Loucy (cell line): ENCODE measurements around the gene HCN2.

Source experiments
- H2AFZ ChIP-seq: fragments of 200-600 bp; sonication (generic); 2 replicates; pipeline ENCODE4 v1.6.0; 2016; ENCODE audit warnings: antibody characterized with exemption, mild to moderate bottlenecking, low read length, moderate library complexity
- H3F3A ChIP-seq: fragments of 200-600 bp; 2 replicates; pipeline ENCODE4 v1.6.0; 2016; ENCODE audit warnings: antibody characterized with exemption, low read depth, mild to moderate bottlenecking
- H3K27me3 ChIP-seq: fragments of 200-600 bp; sonication (generic); 2 replicates; pipeline ENCODE4 v1.6.1; 2014; ENCODE audit warnings: low read length, mild to moderate bottlenecking; ENCODE audit not compliant: insufficient read depth, poor library complexity, severe bottlenecking
- H3K36me3 ChIP-seq: fragments of 200-600 bp; sonication (generic); 2 replicates; pipeline ENCODE4 v1.6.1; 2016; ENCODE audit warnings: low read length; ENCODE audit not compliant: insufficient read depth
- H3K4me1 ChIP-seq: fragments of 200-600 bp; sonication (generic); 2 replicates; pipeline ENCODE4 v1.5.1; 2014; ENCODE audit warnings: low read length, mild to moderate bottlenecking; ENCODE audit not compliant: insufficient read depth, poor library complexity, severe bottlenecking
- H3K4me2 ChIP-seq: fragments of 200-600 bp; sonication (generic); 2 replicates; pipeline ENCODE4 v1.6.0; 2014; ENCODE audit warnings: antibody characterized with exemption, low read length, low read depth, mild to moderate bottlenecking; ENCODE audit not compliant: poor library complexity, severe bottlenecking
- H3K4me3 ChIP-seq: fragments of 200-600 bp; sonication (generic); 2 replicates; pipeline ENCODE4 v1.5.1; 2014; ENCODE audit warnings: low read length, mild to moderate bottlenecking, mixed read lengths; ENCODE audit not compliant: poor library complexity, severe bottlenecking
- H3K79me2 ChIP-seq: fragments of 200-600 bp; sonication (generic); 2 replicates; pipeline ENCODE4 v1.6.1; 2014; ENCODE audit warnings: low read length; ENCODE audit not compliant: insufficient read depth
- H3K9ac ChIP-seq: fragments of 200-600 bp; sonication (generic); 2 replicates; pipeline ENCODE4 v1.6.0; 2014; ENCODE audit warnings: mild to moderate bottlenecking, low read depth, low read length, moderate library complexity; ENCODE audit not compliant: poor library complexity, severe bottlenecking
- H3K9me2 ChIP-seq: fragments of 200-600 bp; sonication (generic); replicated peaks from 2 replicates; pipeline ENCODE4 v1.6.1; 2016; ENCODE audit warnings: low read depth, low read length, mixed read lengths
- H3K9me3 ChIP-seq: fragments of 200-600 bp; sonication (generic); 2 replicates; pipeline ENCODE4 v1.6.1; 2014; ENCODE audit warnings: mild to moderate bottlenecking, antibody characterized with exemption, low read length, low read depth; ENCODE audit not compliant: insufficient read depth
- H4K20me1 ChIP-seq: fragments of 200-600 bp; sonication (generic); 2 replicates; pipeline ENCODE4 v1.6.0; 2014; ENCODE audit warnings: antibody characterized with exemption, low read length, mild to moderate bottlenecking; ENCODE audit not compliant: insufficient read depth, poor library complexity, severe bottlenecking
- CTCF ChIP-seq: fragments of 200-600 bp; sonication (generic); conservative IDR thresholded peaks from 2 replicates; pipeline ENCODE4 v1.5.1; 2014; ENCODE audit warnings: mild to moderate bottlenecking, antibody characterized with exemption, low read length
- EZH2phosphoT487 ChIP-seq: fragments of 200-600 bp; IDR thresholded peaks from 2 replicates; pipeline ENCODE4 v1.6.1; 2018; ENCODE audit warnings: antibody characterized with exemption, mild to moderate bottlenecking, moderate library complexity, borderline replicate concordance

The HCN2 gene

GRCh38 chr19:610801-611480 lies 21.3 kb downstream of the HCN2 start:
- Histone ChIP-seq H3F3A (no peaks in the 10 kb centered on the region), H3K4me1 (no peaks in the 10 kb centered on the region), H3K9me2 (no peaks in the 10 kb centered on the region), H3K79me2 (no peaks in the 10 kb centered on the region), H4K20me1 (no peaks in the 10 kb centered on the region), H3K36me3 (no peaks in the 10 kb centered on the region), H3K4me3 (peak overlapping the region; percentile 67), H3K9me3 (no peaks in the 10 kb centered on the region), H3K27me3 (no peaks in the 10 kb centered on the region), H3K4me2 (peak overlapping the region; percentile 64), H2AFZ (peak overlapping the region; percentile 75), H3K9ac (peak overlapping the region; percentile 50)
- no peak for TF ChIP-seq CTCF
- TF ChIP-seq EZH2phosphoT487: no peak

- H3K4me2 ChIP-seq: peak overlapping the region; percentile 64
- no peaks in the 10 kb centered on the region for H3K4me1 ChIP-seq
- H3K9ac ChIP-seq: peak overlapping the region; percentile 50
- H2AFZ ChIP-seq: peak overlapping the region; percentile 75
- no peaks in the 10 kb centered on the region for H4K20me1 ChIP-seq
- no peaks in the 10 kb centered on the region for H3K9me2 ChIP-seq
- H3F3A ChIP-seq: no peaks in the 10 kb centered on the region
- no peaks in the 10 kb centered on the region for H3K27me3 ChIP-seq
- TF ChIP-seq EZH2phosphoT487 (no peak), CTCF (no peak)
- no peaks in the 10 kb centered on the region for H3K9me3 ChIP-seq
- peak overlapping the region; percentile 67 for H3K4me3 ChIP-seq
- H3K79me2 ChIP-seq: no peaks in the 10 kb centered on the region
- no peaks in the 10 kb centered on the region for H3K36me3 ChIP-seq
These were observed 21.8 kb downstream of the HCN2 start for GRCh38 chr19:611481-611868.

- Histone ChIP-seq H3K4me2 (no peak overlapping the region), H3K27me3 (no peaks in the 10 kb centered on the region), H3K4me1 (no peaks in the 10 kb centered on the region), H3K9me2 (no peaks in the 10 kb centered on the region), H3K4me3 (no peak overlapping the region), H4K20me1 (no peaks in the 10 kb centered on the region), H3K9ac (no peak overlapping the region), H3K36me3 (no peaks in the 10 kb centered on the region), H3K79me2 (no peaks in the 10 kb centered on the region), H3F3A (no peaks in the 10 kb centered on the region), H3K9me3 (no peaks in the 10 kb centered on the region), H2AFZ (no peak overlapping the region)
- TF ChIP-seq CTCF (no peak), EZH2phosphoT487 (no peak)
These were observed 23.3 kb downstream of the HCN2 start for GRCh38 chr19:612941-613340.
